ENCODE results near the gene PRKCE. TPM values are rescaled to one million over a fixed set of nuclear protein-coding genes. Genes with fewer than 3 reads are reported as not detected.

PRKCE gene
- total RNA-seq, 2 donors from 2014 or later, result 7.3 to 20.8 TPM

GRCh38 chr2:45929674-45930395 is 278.4 kb downstream of the PRKCE start:
- no peaks in the 10 kb centered on the region for H3K4me1 ChIP-seq
- TF ChIP-seq CTCF (IDR thresholded peaks at IDR 0.05) (no peak), POLR2A (IDR thresholded peaks at IDR 0.05) (no peak)
- no peak for ATAC-seq
- WGBS, 2 donors, result 76 to 92% methylated on average over 6 of the region's 6 CpGs
- peak overlapping the region in 1 of 4 donors; percentile 38 for H3K27ac ChIP-seq
- intact Hi-C loops (cut with DNase I), result loop anchor here (10.0 kb wide), 1 partner anchor 155 kb away; no protein-coding TSS in a partner anchor
- peak in 1 of 4 donors; percentile 49 for DNase-seq
- H3K36me3 ChIP-seq (replicated peaks in 1 of 2; ENCODE audit: insufficient read depth in 1 of 2, low read depth in 2 of 2), result no peaks in the 10 kb centered on the region
- no peaks in the 10 kb centered on the region for H3K9me3 ChIP-seq
- no peaks in the 10 kb centered on the region for H3K27me3 ChIP-seq
- H3K4me3 ChIP-seq, result no peak overlapping the region

DNA sequence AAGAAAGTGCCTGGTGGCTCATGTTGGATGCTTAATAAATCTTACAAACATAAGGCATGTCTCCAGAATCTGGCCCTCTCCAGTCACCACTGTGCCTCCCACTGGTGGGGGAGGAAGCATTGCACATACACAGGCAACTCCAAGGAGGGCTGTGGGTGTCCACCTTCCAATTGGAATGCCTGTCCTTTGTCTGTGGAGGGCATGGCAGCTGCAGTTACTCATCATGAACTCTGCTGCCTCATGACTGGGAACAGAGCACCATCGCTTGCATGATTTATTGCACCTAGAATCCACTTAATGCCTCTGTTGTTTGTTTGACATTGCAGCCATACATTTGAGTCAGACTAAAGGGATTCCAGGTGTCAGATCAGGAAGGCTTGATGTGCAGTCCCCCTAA is 278.9 kb downstream of the PRKCE start:
- no peak for ATAC-seq
- intact Hi-C loops (cut with DNase I), result loop anchor here (10.0 kb wide), 1 partner anchor 156 kb away; no protein-coding TSS in a partner anchor
- H3K9me3 ChIP-seq, result no peaks in the 10 kb centered on the region
- H3K27me3 ChIP-seq, result no peaks in the 10 kb centered on the region
- no peak for TF ChIP-seq POLR2A (IDR thresholded peaks at IDR 0.05)
- no peak for TF ChIP-seq CTCF (IDR thresholded peaks at IDR 0.05)
- no peaks in the 10 kb centered on the region for H3K36me3 ChIP-seq (replicated peaks in 1 of 2; ENCODE audit: insufficient read depth in 1 of 2, low read depth in 2 of 2)
- 75% methylated on average over 1 of the region's 1 CpG for WGBS, 2 donors
- H3K27ac ChIP-seq, result no peak overlapping the region
- no peak for DNase-seq
- H3K4me1 ChIP-seq, result no peaks in the 10 kb centered on the region
- H3K4me3 ChIP-seq, result no peak overlapping the region

- no peak for ATAC-seq
- WGBS, 2 donors, result 89 to 92% methylated on average over 8 of the region's 8 CpGs
- no peak for TF ChIP-seq CTCF (IDR thresholded peaks at IDR 0.05)
- no peak for TF ChIP-seq POLR2A (IDR thresholded peaks at IDR 0.05)
- no peak for DNase-seq
- Histone ChIP-seq H3K4me1 (peaks cover 11% of the 10 kb centered on the region), H3K4me3 (no peak overlapping the region), H3K36me3 (replicated peaks in 1 of 2; ENCODE audit: insufficient read depth in 1 of 2, low read depth in 2 of 2) (no peaks in the 10 kb centered on the region), H3K27me3 (no peaks in the 10 kb centered on the region), H3K27ac (no peak overlapping the region), H3K9me3 (no peaks in the 10 kb centered on the region)
- intact Hi-C loops (cut with DNase I), result loop anchor here (10.0 kb wide), 1 partner anchor 158 kb away; no protein-coding TSS in a partner anchor
Observed at GRCh38 chr2:45932278-45932975, 281.0 kb downstream of the PRKCE start.

DNA sequence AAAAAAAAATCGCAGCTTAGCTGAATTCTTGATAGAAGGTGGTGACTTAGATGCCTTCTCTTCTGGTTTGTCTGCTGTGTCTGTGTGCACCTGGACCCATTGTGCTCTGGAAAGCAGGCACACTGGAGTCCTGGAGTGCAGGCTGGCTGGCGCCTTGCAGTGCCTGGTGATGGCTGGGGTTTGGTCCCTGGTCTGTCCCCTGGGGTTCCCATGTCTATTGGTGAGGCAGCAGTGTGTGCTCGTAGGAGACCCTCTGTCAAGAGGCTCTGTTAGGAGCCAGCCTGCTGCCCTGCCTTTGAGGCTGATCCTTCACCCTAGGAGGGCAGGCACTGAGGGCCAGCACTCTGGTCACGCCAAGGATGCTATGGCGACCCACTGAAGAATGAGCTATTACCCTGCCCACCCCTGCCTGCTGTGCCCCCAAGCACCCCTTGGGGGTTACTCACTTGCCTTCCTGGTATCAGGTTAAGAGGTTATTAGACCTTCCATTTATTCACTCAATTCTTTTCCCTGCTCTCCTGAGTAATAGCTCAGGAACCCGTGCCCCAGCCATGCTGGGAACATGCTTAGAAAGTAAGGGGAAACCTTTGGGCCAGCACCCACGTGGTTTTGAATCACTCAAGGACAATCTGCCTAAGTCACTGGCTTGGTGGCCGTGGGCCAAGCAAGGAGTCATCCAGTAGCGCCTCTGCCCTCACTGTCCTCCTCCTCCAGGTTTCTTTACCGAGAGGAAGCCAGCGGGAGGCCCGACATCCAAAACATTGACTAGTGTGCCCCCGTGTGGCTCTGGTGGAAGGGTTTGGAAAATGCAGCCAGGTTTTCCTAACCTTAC is 284.5 kb downstream of the PRKCE start:
- Histone ChIP-seq H3K4me1 (peaks cover 31% of the 10 kb centered on the region), H3K36me3 (replicated peaks in 1 of 2; ENCODE audit: insufficient read depth in 1 of 2, low read depth in 2 of 2) (no peaks in the 10 kb centered on the region), H3K4me3 (no peak overlapping the region), H3K27me3 (no peaks in the 10 kb centered on the region), H3K27ac (peak overlapping the region in 3 of 4 donors; percentile 4 to 53 (median 7)), H3K9me3 (no peaks in the 10 kb centered on the region)
- 35 to 37% methylated on average over 13 of the region's 13 CpGs for WGBS, 2 donors
- peak; percentile 90 to 96 (median 95) for DNase-seq
- TF ChIP-seq CTCF (IDR thresholded peaks at IDR 0.05) (peak; percentile 58 to 93 (median 89)), POLR2A (IDR thresholded peaks at IDR 0.05) (no peak)
- peak; percentile 81 for ATAC-seq
- intact Hi-C loops (cut with DNase I), result loop anchor here (5.0 to 10.0 kb wide), 2 partner anchors 161 to 294 kb away; no protein-coding TSS in a partner anchor

Data from body of pancreas (tissue), 4 donors.